22Rv1 (cell line): ENCODE results near the gene ERI2.

Experiments used
- CTCF ChIP-seq: fragments of 450-650 bp; IDR thresholded peaks from 2 replicates; pipeline ENCODE4 v1.5.1; 2017; ENCODE audit warnings: mild to moderate bottlenecking
- ZFX ChIP-seq: fragments of 450-650 bp; IDR thresholded peaks from 2 replicates; pipeline ENCODE4 v1.6.1; 2017; ENCODE audit warnings: antibody characterized with exemption, borderline replicate concordance

- TF ChIP-seq ZFX = no peak
- no peak for TF ChIP-seq CTCF
Observed at GRCh38 chr16:20822521-20823325, 16.5 kb upstream of the ERI2 start.
